Activated CD4-positive, CD25-positive, alpha-beta regulatory T cell (primary cell): ENCODE measurements around the gene MCOLN1.

Source experiments
- DNase-seq, 4 experiments: peaks; one replicate each; lab custom pipeline; 2025; lab: John Stamatoyannopoulos, UW

MCOLN1 gene

GRCh38 chr19:7542556-7543348, 20.3 kb downstream of the MCOLN1 start:
- no peak for DNase-seq

GRCh38 chr19:7544626-7545025, 22.2 kb downstream of the MCOLN1 start:
- no peak for DNase-seq

DNA sequence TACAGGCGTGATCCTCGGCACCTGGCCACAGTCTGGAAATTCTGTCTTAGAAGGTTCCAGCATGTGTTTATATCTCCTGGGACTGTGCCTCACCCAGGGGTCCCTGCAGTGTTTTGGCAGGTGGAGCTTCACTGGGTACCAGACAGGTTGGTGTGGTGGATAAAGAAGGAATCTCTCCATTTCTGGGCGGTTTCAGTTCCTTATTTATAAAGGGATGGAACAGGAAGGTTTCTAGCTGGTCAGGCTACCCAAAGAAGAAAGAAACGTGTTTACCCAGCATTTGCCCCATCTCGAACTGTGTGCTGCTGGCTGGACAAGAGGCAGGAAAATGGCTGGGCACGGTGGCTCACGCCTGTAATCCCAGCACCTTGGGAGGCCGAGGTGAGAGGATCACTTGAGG, 22.9 kb downstream of the MCOLN1 start:
- no peak for DNase-seq

- DNase-seq = no peak
Measured at GRCh38 chr19:7545904-7546303, 23.5 kb downstream of the MCOLN1 start.

GRCh38 chr19:7547159-7547558, 24.7 kb downstream of the MCOLN1 start:
- no peak for DNase-seq

GRCh38 chr19:7549429-7550148, 27.2 kb downstream of the MCOLN1 start:
- DNase-seq = no peak

DNA sequence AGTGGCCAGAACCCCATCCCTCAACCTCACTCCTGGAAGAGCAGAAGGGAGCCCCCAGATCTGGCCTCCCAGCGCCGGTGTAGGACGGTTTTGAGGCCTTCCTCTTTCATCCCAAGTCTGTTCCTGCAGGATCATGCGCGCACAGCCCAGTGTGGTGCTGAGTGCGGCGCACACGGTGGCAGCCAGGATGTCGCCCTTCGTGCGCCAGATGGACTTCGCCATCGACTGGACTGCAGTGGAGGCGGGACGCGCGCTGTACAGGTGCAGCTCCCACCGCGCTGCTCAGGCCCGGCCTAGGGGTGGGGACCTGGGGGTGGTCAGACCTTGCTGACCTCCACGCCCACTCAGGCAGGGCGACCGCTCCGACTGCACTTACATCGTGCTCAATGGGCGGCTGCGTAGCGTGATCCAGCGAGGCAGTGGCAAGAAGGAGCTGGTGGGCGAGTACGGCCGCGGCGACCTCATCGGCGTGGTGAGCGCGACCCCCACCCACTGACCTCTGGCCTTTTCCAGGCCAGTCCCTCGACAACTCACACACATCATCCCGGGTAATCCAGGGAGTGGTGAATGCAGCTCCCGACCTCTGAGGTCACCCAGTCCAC, 27.8 kb downstream of the MCOLN1 start:
- DNase-seq = no peak

DNA sequence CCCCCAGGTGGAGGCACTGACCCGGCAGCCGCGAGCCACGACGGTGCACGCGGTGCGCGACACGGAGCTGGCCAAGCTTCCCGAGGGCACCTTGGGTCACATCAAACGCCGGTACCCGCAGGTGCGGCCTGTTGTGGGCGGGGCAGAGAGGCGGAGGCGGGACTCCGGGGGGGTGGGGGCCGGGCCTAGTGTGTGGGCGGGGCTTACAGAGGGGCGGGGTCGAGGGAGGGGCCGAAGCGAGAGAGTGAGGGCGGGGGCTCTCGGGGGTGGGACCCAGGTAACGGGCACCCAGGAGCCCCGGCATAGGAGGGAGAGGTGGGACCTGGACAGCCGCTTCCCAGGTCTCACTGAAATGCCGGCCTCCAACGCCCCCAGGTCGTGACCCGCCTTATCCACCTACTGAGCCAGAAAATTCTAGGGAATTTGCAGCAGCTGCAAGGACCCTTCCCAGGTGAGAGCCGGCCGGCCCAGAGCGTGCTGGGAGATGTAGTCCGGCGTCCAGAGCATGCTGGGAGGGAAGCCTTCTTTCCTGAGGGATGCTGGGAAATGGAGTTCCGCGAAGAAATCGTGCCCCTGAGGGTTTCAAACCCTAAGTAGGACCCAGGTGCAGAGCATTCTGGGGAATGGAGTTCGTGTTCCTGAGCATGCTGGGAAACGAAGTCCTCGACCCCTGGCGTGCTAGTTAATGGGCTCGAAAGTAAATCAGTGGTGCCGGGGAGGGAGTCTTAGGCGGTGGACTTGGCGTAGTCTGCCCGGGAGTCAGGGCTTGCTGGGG, 28.8 kb downstream of the MCOLN1 start:
- DNase-seq = no peak

- DNase-seq = no peak
Measured at GRCh38 chr19:7552781-7553180, 30.4 kb downstream of the MCOLN1 start.

DNA sequence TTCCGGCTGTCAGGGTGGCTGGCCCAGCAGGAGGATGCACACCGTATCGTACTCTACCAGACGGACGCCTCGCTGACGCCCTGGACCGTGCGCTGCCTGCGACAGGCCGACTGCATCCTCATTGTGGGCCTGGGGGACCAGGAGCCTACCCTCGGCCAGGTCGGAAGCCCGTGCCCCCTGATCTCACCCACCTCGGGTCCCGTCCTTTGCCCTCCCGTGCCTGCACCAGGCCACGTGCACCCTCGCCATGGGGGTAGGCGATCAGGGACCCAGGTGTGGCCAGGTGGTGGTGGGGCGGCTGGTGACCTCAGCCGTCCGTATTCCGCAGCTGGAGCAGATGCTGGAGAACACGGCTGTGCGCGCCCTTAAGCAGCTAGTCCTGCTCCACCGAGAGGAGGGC, 32.1 kb downstream of the MCOLN1 start:
- DNase-seq = no peak

DNA sequence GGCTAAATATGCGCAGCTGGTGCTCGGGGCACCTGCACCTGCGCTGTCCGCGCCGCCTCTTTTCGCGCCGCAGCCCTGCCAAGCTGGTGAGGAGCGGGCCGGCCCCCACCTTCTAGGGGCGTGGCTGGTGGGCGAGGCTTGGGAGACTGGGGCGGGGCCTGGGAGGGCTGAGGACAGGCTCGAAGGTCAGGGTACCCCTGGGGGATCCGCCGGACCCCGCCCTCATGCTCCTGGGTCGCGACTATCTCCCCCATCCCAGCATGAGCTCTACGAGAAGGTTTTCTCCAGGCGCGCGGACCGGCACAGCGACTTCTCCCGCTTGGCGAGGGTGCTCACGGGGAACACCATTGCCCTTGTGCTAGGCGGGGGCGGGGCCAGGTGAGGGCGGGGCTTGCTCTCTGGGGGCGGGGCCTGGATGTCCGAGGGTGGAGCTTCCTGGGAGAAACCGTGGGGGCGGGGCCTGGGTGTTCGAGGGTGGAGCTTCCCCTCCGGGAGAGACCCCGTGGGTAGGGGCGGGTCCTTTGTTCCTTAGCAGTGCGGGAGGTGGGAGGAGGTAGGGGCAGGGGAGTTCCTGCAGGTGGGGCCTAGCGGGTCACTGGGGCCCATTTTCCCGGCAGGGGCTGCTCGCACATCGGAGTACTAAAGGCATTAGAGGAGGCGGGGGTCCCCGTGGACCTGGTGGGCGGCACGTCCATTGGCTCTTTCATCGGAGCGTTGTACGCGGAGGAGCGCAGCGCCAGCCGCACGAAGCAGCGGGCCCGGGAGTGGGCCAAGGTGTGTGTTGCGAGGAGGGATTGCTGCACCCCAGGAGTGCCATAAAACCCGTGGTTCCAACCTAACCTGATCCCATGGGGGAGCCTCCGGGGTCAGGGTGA, 32.8 kb downstream of the MCOLN1 start:
- no peak for DNase-seq

DNA sequence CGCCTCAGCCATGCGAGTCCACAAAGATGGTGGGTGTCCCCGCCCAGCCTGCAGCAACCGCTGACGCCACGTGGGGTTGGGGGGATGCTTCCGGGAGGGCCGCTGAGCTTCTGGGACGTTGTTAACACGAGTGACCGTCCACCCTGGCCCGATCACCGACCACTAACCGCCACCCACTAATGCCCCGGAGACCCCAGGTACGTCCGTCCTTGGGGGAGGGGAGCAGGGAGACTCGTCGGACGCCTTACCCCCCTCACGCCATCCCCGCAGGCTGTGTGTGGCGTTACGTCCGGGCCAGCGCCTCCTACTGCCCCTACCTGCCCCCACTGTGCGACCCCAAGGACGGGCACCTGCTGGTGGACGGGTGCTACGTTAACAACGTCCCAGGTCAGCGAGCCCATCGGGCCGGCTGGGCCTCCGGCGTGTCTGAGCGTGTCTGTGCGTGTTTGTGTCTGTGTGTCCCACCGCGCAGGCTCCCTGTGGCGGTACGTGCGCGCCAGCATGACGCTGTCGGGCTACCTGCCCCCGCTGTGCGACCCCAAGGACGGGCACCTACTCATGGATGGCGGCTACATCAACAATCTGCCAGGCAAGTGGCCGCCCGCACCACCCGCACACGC, 34.4 kb downstream of the MCOLN1 start:
- no peak for DNase-seq

DNA sequence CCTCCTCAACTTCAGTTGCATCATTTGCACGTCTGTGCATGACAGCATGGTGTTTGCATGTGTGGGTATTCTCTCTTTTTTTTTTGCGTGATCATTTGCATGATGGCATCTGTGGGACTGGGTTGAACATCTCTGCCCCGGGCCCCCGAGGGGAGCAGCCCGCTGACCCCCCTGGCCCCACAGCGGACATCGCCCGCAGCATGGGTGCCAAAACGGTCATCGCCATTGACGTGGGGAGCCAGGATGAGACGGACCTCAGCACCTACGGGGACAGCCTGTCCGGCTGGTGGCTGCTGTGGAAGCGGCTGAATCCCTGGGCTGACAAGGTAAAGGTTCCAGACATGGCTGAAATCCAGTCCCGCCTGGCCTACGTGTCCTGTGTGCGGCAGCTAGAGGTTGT, 36.2 kb downstream of the MCOLN1 start:
- DNase-seq = no peak

DNA sequence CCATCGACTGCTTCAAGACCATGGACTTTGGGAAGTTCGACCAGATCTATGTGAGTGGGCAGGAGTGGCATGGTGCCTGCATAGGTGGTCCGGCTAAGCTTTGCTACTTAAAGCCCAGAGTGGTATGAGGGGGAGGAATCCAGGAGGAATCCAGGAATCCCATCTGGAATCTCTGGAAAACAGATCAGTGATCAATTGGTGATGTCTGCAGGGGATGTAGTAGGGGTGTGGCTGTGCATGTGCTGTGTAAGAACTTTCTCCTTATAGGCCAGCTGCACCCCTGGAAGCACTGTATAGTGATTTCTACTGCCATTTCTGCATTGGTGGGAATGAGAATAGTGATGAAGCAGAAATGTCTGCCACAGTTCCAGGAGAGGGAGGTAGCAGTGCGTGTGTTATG, 36.7 kb downstream of the MCOLN1 start:
- no peak for DNase-seq

DNA sequence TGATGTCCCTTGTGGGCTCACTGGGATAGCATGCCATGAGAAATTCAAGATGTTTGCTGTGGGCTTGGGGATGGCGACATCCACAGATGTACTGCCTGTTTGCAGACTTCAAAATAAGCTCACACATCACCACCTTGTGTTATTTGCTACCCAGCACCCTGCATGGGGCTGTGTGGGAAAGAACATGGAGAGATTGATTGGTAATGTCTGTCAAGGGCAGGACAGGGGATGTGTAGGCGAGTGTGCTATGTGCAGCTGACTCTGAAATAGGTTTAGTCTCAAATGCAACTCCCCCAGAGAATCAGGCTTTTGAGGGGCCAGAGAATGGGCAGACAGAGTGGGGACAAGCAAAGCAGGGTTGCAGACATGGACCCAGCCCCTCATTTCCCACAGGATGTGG, 37.8 kb downstream of the MCOLN1 start:
- DNase-seq = no peak

GRCh38 chr19:7561325-7561724, 38.9 kb downstream of the MCOLN1 start:
- DNase-seq = no peak

DNA sequence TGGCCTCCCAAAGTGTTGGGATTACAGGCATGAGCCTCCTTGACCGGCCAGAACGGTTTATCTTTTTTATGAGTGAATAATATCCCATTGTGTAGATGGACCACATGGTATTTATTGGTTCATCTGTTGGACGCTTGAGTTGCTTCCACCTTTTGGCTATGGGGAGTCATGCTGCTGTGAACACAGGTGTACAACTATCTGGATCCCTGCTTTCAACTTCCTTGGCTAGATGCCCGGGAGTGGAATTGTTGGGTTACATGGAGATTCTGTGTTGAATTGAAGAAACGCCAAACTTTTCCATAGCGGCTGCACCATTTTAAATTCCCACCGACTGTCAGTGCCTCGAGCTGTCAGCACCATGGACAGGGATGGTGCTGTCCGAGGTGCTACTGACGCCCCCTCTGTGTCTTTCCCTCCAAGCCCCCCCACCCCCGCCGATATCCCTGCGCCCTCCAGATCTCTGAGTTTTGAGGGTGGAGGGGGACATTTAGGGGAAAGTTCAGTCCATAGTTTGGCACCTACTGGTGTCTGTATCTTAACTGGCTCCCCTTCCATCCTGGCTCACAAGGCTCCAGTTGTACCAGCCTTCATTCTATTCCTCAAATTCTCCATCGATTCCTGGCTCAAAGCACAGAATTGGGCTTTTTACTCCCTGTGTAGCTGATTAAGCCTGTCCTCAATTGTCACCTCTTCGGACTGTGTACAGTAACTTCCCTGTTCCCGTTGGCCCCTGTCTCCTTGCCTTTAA, 40.4 kb downstream of the MCOLN1 start:
- no peak for DNase-seq

DNA sequence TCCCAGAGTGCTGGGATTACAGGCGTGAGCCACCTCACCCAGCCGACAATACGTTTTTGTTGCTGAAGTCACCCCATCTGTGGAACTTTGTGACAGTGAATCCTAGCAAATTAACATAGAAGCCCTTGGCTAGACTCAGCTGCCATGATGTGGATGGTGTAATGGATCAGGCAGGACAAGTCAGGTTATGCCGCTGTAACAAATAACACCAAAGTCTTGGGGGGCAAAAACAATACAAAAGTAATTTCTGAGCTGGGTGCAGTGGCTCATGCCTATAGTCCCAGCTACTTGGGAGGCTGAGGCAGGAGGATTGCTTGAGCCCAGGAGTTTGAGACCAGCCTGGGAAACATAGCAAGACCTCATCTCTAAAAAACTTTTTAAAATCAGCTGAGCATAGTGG, 42.4 kb downstream of the MCOLN1 start:
- no peak for DNase-seq

DNA sequence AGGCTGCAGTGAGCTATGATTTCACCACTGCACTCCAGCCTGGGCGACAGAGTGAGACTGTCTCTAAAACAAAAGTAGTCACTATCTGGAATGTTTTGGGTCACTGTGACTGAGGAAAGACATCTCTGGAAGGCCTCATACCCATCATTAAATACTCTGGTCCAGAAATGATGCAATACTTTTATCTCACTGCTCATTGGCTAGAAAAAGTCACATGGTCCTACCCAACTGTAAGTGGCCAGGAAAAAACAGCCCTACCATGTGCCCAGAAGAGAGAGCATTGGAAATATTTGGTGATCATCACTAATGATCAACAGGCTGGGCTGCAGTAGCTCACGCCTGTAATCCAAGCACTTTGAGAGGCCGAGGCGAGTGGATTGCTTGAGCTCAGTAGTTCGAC, 42.9 kb downstream of the MCOLN1 start:
- DNase-seq = no peak

DNA sequence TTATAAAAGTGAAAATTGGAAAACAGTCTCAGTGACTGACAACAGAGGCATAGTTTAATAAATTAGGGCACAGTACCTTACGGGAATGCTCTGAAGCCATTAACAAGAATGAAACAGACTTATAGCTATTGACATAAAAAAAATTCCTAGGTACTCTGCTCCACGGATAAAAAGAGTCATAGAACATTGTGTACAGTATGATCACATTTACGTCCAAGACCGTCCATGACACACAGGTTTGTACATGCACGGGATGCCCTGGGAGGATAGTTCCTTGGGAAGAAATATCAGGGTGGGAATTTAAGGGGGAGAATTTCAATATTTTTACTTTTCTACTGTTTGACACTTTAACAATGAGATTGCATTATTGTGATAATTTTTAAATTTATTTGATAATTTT, 48.3 kb downstream of the MCOLN1 start:
- DNase-seq = no peak
